ENCODE results near the gene STX5.
"Not testable (repeated sequence)": the region's sequence is repeated elsewhere in the genome, so short reads cannot be mapped to it uniquely, and the experiment has no call there.

Gene STX5

GRCh38 chr11:62854013-62854824, 22.4 kb upstream of the STX5 start:
- no peak for DNase-seq

- peak in 1 of 2 donors; percentile 62 for DNase-seq
These were observed 21.6 kb upstream of the STX5 start for GRCh38 chr11:62853279-62853965.

GRCh38 chr11:62852523-62853188, 20.8 kb upstream of the STX5 start:
- DNase-seq, result no peak

- no peak for DNase-seq
These were observed 20.1 kb upstream of the STX5 start for GRCh38 chr11:62851807-62852522.

GRCh38 chr11:62850911-62851806, 19.3 kb upstream of the STX5 start:
- no peak for DNase-seq

- no peak for DNase-seq
These were observed 16.0 kb upstream of the STX5 start for GRCh38 chr11:62847767-62848314.

- DNase-seq, result no peak
These were observed 14.3 kb upstream of the STX5 start for GRCh38 chr11:62846177-62846576.

GRCh38 chr11:62844154-62844553, 12.3 kb upstream of the STX5 start:
- no peak for DNase-seq

- no peak for DNase-seq
These were observed 11.6 kb upstream of the STX5 start for GRCh38 chr11:62843466-62843865.

- DNase-seq, result not testable (repeated sequence)
These were observed 11.0 kb upstream of the STX5 start for GRCh38 chr11:62842891-62843290.

GRCh38 chr11:62842171-62842741, 10.4 kb upstream of the STX5 start:
- peak; percentile 35 to 53 for DNase-seq

- DNase-seq, result peak; percentile 92 to 94
These were observed 9.7 kb upstream of the STX5 start for GRCh38 chr11:62841361-62842170.

GRCh38 chr11:62840721-62841360, 9.0 kb upstream of the STX5 start:
- DNase-seq, result peak; percentile 84 to 87

GRCh38 chr11:62839050-62839945, 7.4 kb upstream of the STX5 start, which contains the start of gene WDR74:
Gene WDR74 (minus strand): TSS chr11:62839590. CDS start chr11:62839570, 20 bp downstream.
- peak; percentile 94 to 95 for DNase-seq

GRCh38 chr11:62835336-62835735, 3.5 kb upstream of the STX5 start:
- no peak for DNase-seq

GRCh38 chr11:62832336-62833234, 734 bp upstream of the STX5 start, which contains the start of gene TEX54:
Gene TEX54 (minus strand): TSS chr11:62832841.
- DNase-seq, result no peak

GRCh38 chr11:62830904-62831519, 839 bp downstream of the STX5 start:
- no peak for DNase-seq
